Measurements from ENCODE around the gene ADAMTS3. TPM values are rescaled to one million over a fixed set of nuclear protein-coding genes. Genes with fewer than 3 reads are reported as not detected.

ADAMTS3 gene
- total RNA-seq, 1 donor from 2014 or later: 10.3 TPM

DNA sequence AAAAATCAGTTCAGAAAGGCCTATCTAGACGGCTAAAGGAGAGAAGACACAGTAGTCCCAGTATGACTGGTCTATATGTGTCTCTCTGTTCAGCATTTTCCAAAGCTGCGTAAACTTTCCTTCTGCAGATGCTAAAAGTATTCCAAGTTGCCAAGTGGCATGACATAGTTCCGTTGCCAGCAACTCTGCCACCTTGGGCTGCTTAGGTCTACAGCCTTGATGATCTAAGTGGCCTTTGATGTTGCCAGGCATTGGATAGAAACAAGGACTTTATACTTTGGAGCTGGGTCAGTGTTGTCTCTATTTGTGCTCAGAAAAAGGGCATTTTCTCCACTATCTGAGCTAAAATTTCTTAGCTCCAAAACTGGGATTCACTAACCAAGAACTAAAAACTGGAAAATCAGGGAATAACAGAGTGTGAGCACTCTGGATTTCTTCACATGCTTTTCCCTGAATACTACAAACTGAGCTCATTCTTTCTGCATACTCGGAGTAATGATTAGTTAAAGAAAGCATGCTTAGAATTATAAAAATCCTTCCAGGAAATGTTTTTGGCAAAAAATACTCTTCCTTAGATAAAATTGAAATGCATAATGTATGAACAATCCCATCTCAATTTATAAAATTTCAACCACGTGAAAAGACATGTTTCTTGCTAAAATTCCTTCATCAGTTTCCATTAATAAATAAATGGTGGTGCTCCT lies 191.4 kb downstream of the ADAMTS3 start:
- H3K9me3 Mint-ChIP-seq: no peaks in the 10 kb centered on the region
- TF ChIP-seq, protein P1, sequence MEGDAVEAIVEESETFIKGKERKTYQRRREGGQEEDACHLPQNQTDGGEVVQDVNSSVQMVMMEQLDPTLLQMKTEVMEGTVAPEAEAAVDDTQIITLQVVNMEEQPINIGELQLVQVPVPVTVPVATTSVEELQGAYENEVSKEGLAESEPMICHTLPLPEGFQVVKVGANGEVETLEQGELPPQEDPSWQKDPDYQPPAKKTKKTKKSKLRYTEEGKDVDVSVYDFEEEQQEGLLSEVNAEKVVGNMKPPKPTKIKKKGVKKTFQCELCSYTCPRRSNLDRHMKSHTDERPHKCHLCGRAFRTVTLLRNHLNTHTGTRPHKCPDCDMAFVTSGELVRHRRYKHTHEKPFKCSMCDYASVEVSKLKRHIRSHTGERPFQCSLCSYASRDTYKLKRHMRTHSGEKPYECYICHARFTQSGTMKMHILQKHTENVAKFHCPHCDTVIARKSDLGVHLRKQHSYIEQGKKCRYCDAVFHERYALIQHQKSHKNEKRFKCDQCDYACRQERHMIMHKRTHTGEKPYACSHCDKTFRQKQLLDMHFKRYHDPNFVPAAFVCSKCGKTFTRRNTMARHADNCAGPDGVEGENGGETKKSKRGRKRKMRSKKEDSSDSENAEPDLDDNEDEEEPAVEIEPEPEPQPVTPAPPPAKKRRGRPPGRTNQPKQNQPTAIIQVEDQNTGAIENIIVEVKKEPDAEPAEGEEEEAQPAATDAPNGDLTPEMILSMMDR (conservative IDR thresholded peaks at IDR 0.05): no peak
- no peaks in the 10 kb centered on the region for H3K27me3 Mint-ChIP-seq
- H3K27ac Mint-ChIP-seq: no peak overlapping the region
- H3K4me1 Mint-ChIP-seq (ENCODE audit: unreplicated experiment): peaks cover 4% of the 10 kb centered on the region
- DNase-seq (ENCODE audit: extremely low spot score, unreplicated experiment): no peak
- H3K4me3 Mint-ChIP-seq: no peak overlapping the region
- no peaks in the 10 kb centered on the region for H3K36me3 Mint-ChIP-seq

DNA sequence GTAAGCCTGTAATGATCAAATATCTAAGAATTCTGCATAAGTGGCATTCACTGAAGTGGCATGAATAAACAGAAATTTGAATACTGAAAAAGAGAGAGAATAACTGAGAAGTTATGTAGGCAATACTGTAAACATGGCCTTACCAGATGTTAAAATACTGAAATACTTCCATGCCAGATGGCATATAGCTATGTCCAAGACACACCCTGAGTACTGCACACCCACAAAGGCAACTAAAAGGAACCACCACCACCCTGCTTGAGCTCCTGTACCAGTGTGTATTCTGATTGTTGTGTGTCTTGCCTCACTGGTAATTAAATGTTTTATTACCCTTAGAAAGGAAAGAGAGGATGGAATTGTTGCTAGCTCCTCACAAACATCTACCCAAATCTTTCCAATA lies 192.1 kb downstream of the ADAMTS3 start:
- Mint-ChIP-seq H3K27me3 (no peaks in the 10 kb centered on the region), H3K9me3 (no peaks in the 10 kb centered on the region), H3K4me1 (ENCODE audit: unreplicated experiment) (peaks cover 4% of the 10 kb centered on the region), H3K4me3 (no peak overlapping the region), H3K27ac (no peak overlapping the region), H3K36me3 (no peaks in the 10 kb centered on the region)
- TF ChIP-seq, protein P1 (conservative IDR thresholded peaks at IDR 0.05): no peak
- DNase-seq (ENCODE audit: extremely low spot score, unreplicated experiment): no peak

DNA sequence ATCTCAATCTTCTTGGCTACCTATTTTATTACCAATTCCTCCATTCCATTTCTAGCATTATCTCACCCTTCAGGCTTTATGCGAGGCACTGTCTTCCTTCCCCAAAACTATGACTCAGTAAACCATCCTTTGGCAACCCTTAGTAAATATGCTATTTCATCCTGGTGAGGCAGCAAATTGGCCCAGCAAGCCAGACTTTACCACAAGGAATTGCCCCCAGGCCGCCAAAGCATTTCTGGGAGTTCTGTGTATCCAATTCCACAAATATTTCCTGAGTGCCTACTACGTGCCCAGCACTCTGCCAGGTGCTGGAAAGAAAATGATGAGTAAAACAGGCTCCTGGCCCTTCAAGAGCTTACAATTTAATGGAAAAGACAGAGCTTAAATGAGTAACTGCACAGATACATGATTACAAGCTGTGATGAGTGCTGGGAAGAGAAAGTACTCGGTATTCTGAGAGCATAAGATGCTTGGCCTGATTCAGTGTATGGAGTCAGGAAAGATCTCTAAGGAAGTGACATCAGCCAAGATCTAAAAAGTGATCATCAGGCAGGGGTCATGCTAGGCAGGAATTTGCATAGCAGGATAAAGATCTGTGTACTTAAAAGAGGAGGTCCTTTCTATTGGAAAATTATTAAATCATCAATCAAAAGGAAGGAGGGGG lies 193.8 kb downstream of the ADAMTS3 start:
- peaks cover 4% of the 10 kb centered on the region for H3K4me1 Mint-ChIP-seq (ENCODE audit: unreplicated experiment)
- no peak overlapping the region for H3K27ac Mint-ChIP-seq
- TF ChIP-seq, protein P1 (conservative IDR thresholded peaks at IDR 0.05): no peak
- DNase-seq (ENCODE audit: extremely low spot score, unreplicated experiment): no peak
- H3K9me3 Mint-ChIP-seq: no peaks in the 10 kb centered on the region
- H3K27me3 Mint-ChIP-seq: no peaks in the 10 kb centered on the region
- no peak overlapping the region for H3K4me3 Mint-ChIP-seq
- H3K36me3 Mint-ChIP-seq: no peaks in the 10 kb centered on the region

DNA sequence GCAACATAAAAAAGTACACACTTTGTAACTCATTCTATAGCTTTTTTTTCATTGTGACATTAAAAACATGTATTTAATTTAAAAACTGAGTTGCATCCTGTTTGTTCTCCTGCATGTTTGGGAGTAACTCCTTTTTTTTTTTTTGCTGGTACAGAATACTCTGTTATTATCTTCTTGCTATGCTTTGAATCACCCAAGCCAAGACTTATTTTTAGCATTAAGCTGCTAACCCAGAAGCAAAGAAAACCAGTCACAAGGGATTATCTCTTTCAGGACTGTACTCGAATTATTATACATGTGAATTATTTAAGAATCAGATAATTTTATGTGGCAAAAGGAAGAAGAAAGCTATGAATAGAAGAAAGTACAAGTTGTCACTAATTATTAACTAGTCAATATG lies 194.9 kb downstream of the ADAMTS3 start:
- Mint-ChIP-seq H3K4me3 (no peak overlapping the region), H3K4me1 (ENCODE audit: unreplicated experiment) (peaks cover 4% of the 10 kb centered on the region), H3K27me3 (no peaks in the 10 kb centered on the region), H3K27ac (no peak overlapping the region), H3K9me3 (no peaks in the 10 kb centered on the region), H3K36me3 (no peaks in the 10 kb centered on the region)
- DNase-seq (ENCODE audit: extremely low spot score, unreplicated experiment): no peak
- TF ChIP-seq, protein P1 (conservative IDR thresholded peaks at IDR 0.05): no peak

DNA sequence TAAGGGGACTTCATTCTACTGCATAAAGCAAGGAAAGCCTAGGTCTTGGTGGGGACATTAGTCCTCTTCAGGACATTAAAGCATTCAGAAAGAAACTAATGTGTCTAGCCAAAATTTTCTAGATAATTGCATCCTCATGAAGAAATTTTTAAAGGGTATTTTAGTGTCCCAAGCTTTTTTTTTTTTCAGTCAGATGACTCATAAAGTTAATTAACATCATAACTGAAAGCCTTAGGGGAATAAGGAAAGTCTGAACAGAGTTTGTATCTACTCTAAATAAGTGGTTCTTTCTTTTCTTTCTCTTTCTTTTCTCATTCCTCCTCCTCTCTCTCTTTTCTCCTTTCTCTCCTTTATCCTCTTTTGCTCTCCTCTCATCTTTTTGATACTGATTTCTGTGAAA lies 202.4 kb downstream of the ADAMTS3 start:
- no peaks in the 10 kb centered on the region for H3K4me1 Mint-ChIP-seq (ENCODE audit: unreplicated experiment)
- TF ChIP-seq, protein P1 (conservative IDR thresholded peaks at IDR 0.05): no peak
- H3K27ac Mint-ChIP-seq: no peak overlapping the region
- H3K27me3 Mint-ChIP-seq: no peaks in the 10 kb centered on the region
- H3K9me3 Mint-ChIP-seq: no peaks in the 10 kb centered on the region
- no peak overlapping the region for H3K4me3 Mint-ChIP-seq
- H3K36me3 Mint-ChIP-seq: no peaks in the 10 kb centered on the region
- DNase-seq (ENCODE audit: extremely low spot score, unreplicated experiment): no peak

All from type B pancreatic cell (in vitro differentiated cells).